Dermis microvascular lymphatic vessel endothelial cell (primary cell): ENCODE measurements around the gene PLOD1. TPM values are rescaled to one million over a fixed set of nuclear protein-coding genes. Genes with fewer than 3 reads are reported as not detected.
"Not testable (repeated sequence)": the region's sequence is repeated elsewhere in the genome, so short reads cannot be mapped to it uniquely, and the experiment has no call there.

Experiments used
- DNase-seq, 2 donors: peaks; one replicate each; pipeline versions ENCODE4 v3.0.0 to v3.0.0-alpha.2; 2010; ENCODE audit warnings: low read depth in 2 of 2
- total RNA-seq: library from RNA; depleted of rRNA; stranded (reverse); fragments of >200 nt; gene quantifications from 2 replicates; pipeline ENCODE4 v1.2.1, GENCODE V29; 2014

The PLOD1 gene
- total RNA-seq = 138 and 192 TPM in 2 replicates

- DNase-seq = peak; percentile 43 to 91
These were observed at the start of gene PLOD1 for GRCh38 chr1:11934302-11935056. TSS of gene PLOD1 (plus strand) at chr1:11934717. CDS start at chr1:11934780, 63 bp downstream.

- DNase-seq = no peak
These were observed 48.6 kb upstream of the PLOD1 start for GRCh38 chr1:11885916-11886315.

GRCh38 chr1:11886986-11887665 is 47.4 kb upstream of the PLOD1 start:
- DNase-seq = peak; percentile 9 to 68

GRCh38 chr1:11887666-11888007 is 46.9 kb upstream of the PLOD1 start:
- no peak for DNase-seq

- no peak for DNase-seq
These were observed 46.2 kb upstream of the PLOD1 start for GRCh38 chr1:11888206-11888876.

GRCh38 chr1:11888877-11889208 is 45.7 kb upstream of the PLOD1 start:
- no peak for DNase-seq

GRCh38 chr1:11891433-11892186 is 42.9 kb upstream of the PLOD1 start:
- no peak for DNase-seq

GRCh38 chr1:11893907-11894251 is 40.6 kb upstream of the PLOD1 start:
- peak in 1 of 2 donors; percentile 56 for DNase-seq

GRCh38 chr1:11894501-11894900 is 40.0 kb upstream of the PLOD1 start:
- not testable (repeated sequence) for DNase-seq

- no peak for DNase-seq
These were observed 36.3 kb upstream of the PLOD1 start for GRCh38 chr1:11898086-11898785.

GRCh38 chr1:11898831-11899467 is 35.6 kb upstream of the PLOD1 start:
- DNase-seq = peak in 1 of 2 donors; percentile 12

GRCh38 chr1:11901446-11901845 is 33.1 kb upstream of the PLOD1 start:
- not testable (repeated sequence) for DNase-seq

GRCh38 chr1:11903210-11903609 is 31.3 kb upstream of the PLOD1 start:
- DNase-seq = no peak

GRCh38 chr1:11904156-11904555 is 30.4 kb upstream of the PLOD1 start:
- DNase-seq = not testable (repeated sequence)

- DNase-seq = no peak
These were observed 29.5 kb upstream of the PLOD1 start for GRCh38 chr1:11904978-11905377.

- no peak for DNase-seq
These were observed 27.6 kb upstream of the PLOD1 start for GRCh38 chr1:11906870-11907269.

GRCh38 chr1:11907275-11908094 is 27.0 kb upstream of the PLOD1 start:
- DNase-seq = peak; percentile 93 to 95

- DNase-seq = peak; percentile 94 to 96
These were observed 26.3 kb upstream of the PLOD1 start for GRCh38 chr1:11908095-11908675.

GRCh38 chr1:11910914-11911228 is 23.6 kb upstream of the PLOD1 start:
- not testable (repeated sequence) for DNase-seq

GRCh38 chr1:11912000-11912399 is 22.5 kb upstream of the PLOD1 start:
- no peak for DNase-seq
